AG10803 (cell line): ENCODE measurements around the gene SCYL1.

ENCODE experiments used
- DNase-seq: peaks from one replicate; pipeline ENCODE4 v3.0.0; 2010; ENCODE audit warnings: low read depth
- H3K4me3 ChIP-seq: 2 replicates; pipeline ENCODE4 v1.5.1; 2011; ENCODE audit warnings: mild to moderate bottlenecking, low read length, control low read depth
- TF ChIP-seq, protein P1 (sequence below): conservative IDR thresholded peaks from 2 replicates; pipeline ENCODE4 v1.5.1; 2011; ENCODE audit warnings: mild to moderate bottlenecking, low read length, control low read depth, inconsistent platforms

The SCYL1 gene

GRCh38 chr11:65558002-65558929 lies 33.4 kb downstream of the SCYL1 start, which contains the start of gene LTBP3:
LTBP3 (minus strand) TSS chr11:65558359; CDS start chr11:65557959, 400 bp downstream.
- TF ChIP-seq, protein P1, sequence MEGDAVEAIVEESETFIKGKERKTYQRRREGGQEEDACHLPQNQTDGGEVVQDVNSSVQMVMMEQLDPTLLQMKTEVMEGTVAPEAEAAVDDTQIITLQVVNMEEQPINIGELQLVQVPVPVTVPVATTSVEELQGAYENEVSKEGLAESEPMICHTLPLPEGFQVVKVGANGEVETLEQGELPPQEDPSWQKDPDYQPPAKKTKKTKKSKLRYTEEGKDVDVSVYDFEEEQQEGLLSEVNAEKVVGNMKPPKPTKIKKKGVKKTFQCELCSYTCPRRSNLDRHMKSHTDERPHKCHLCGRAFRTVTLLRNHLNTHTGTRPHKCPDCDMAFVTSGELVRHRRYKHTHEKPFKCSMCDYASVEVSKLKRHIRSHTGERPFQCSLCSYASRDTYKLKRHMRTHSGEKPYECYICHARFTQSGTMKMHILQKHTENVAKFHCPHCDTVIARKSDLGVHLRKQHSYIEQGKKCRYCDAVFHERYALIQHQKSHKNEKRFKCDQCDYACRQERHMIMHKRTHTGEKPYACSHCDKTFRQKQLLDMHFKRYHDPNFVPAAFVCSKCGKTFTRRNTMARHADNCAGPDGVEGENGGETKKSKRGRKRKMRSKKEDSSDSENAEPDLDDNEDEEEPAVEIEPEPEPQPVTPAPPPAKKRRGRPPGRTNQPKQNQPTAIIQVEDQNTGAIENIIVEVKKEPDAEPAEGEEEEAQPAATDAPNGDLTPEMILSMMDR, result no peak
- DNase-seq, result peak; percentile 84

GRCh38 chr11:65558930-65559509 lies 34.1 kb downstream of the SCYL1 start:
- H3K4me3 ChIP-seq, result peak overlapping the region; percentile 47
- TF ChIP-seq, protein P1, result no peak; the same call in 1 of the 2 replicates
- peak; percentile 56 for DNase-seq

More at GRCh38 chr11:65558002-65558929, 33.4 kb downstream of the SCYL1 start, which contains the start of gene LTBP3:
- H3K4me3 ChIP-seq, result peak within 1 kb of the TSS; percentile 71

- TF ChIP-seq, protein P1, result no peak
- H3K4me3 ChIP-seq, result no peak overlapping the region
- no peak for DNase-seq
These were observed 34.7 kb downstream of the SCYL1 start for GRCh38 chr11:65559535-65559934.

DNA sequence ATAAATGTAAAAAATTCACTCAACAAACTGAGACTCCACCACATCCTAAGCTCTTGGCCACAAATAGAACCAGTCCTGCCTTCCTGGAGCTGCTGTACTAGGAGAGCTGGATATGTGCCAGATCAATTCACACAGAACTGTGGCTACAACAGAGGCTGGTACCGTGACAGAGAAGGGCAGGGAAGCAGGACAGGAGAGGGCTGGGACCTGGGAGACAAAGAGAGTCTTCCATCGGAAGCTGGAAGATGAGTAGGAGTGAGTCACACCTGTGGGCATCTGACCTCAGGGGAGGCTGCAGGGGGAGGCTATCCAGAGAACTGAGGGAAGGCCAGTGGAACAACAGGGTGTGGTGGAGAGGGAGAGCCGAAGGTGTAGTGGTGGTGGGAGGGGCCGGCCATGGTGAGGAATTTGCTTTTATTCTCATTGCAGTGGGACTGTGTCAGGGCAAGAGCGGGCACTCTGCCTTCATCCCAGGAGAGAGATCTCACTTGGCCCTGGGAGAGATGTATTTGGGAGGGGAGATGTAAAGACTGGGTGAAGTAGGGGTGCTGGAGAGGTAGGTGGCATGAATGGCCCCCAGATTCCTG lies 35.2 kb downstream of the SCYL1 start:
- H3K4me3 ChIP-seq, result no peak overlapping the region
- TF ChIP-seq, protein P1, result no peak
- peak; percentile 37 for DNase-seq

- TF ChIP-seq, protein P1, result no peak
- DNase-seq, result no peak
- no peak overlapping the region for H3K4me3 ChIP-seq
These were observed 35.9 kb downstream of the SCYL1 start for GRCh38 chr11:65560555-65561418.

GRCh38 chr11:65562020-65562419 lies 37.1 kb downstream of the SCYL1 start:
- TF ChIP-seq, protein P1, result no peak
- H3K4me3 ChIP-seq, result no peak overlapping the region
- no peak for DNase-seq
